Prostate gland (tissue), 2 donors: ENCODE measurements around the gene RAI1. TPM values are rescaled to one million over a fixed set of nuclear protein-coding genes. Genes with fewer than 3 reads are reported as not detected.

ENCODE experiments used
- DNase-seq: peaks from one replicate; pipeline ENCODE4 v3.0.0-alpha.2; 2019; ENCODE audit warnings: low spot score
- H3K27ac ChIP-seq, 2 donors: fragments of 200-600 bp; sonication (generic); 2 replicates each; pipeline ENCODE4 v1.5.1; 2017 to 2019
- H3K27me3 ChIP-seq: fragments of 200-600 bp; sonication (generic); replicated peaks from 2 replicates; pipeline ENCODE4 v1.5.1; 2019; ENCODE audit not compliant: insufficient read depth
- H3K36me3 ChIP-seq, 2 donors: fragments of 200-600 bp; sonication (generic); 1 replicate in 1 of 2; 2 replicates in 1 of 2; pipeline versions ENCODE4 v1.5.1 to v1.8.1; 2017 to 2019
- H3K4me1 ChIP-seq: fragments of 200-600 bp; sonication (generic); replicated peaks from 2 replicates; pipeline ENCODE4 v1.5.1; 2019
- H3K4me3 ChIP-seq, 2 donors: fragments of 200-600 bp; sonication (generic); 2 replicates each; pipeline ENCODE4 v1.5.1; 2017 to 2019
- H3K9me3 ChIP-seq: fragments of 200-600 bp; sonication (generic); 2 replicates; pipeline ENCODE4 v1.5.1; 2017
- CTCF ChIP-seq, 4 experiments: fragments of 200-600 bp in 2 of 4; fragments of 450-650 bp in 2 of 4; sonication (generic) in 2 of 4; IDR thresholded peaks; 1 replicate in 3 of 4; 2 replicates in 1 of 4; pipeline ENCODE4 v1.5.1; 2016 to 2019; ENCODE audit warnings: antibody characterized with exemption in 4 of 4, mild to moderate bottlenecking in 2 of 4, moderate library complexity in 2 of 4
- POLR2A ChIP-seq: fragments of 450-650 bp; IDR thresholded peaks from one replicate; pipeline ENCODE4 v1.6.1; 2016; ENCODE audit warnings: antibody characterized with exemption, mild to moderate bottlenecking
- POLR2AphosphoS5 ChIP-seq: sonication (generic); formaldehyde crosslinking; IDR thresholded peaks from one replicate; pipeline ENCODE4 v1.6.1; 2017; ENCODE audit warnings: antibody characterized with exemption
- WGBS: methylation state at CpG from one replicate; pipeline ENCODE4 v1.1.5; 2018; 5-methylcytosine and 5-hydroxymethylcytosine counted together
- intact Hi-C: fragments of 100-400 bp; cut with DNase I; formaldehyde crosslinking; loops from one replicate; pipeline ENCODE4 v1.14.2; 2022
- total RNA-seq, 2 donors: library from RNA; depleted of rRNA; stranded (reverse); fragments of >200 nt; gene quantifications; one replicate each; pipeline ENCODE4 v1.1.0, GENCODE V29; 2016

The RAI1 gene
- total RNA-seq, 2 donors from 2014 or later, result 69.2 to 71.0 TPM

DNA sequence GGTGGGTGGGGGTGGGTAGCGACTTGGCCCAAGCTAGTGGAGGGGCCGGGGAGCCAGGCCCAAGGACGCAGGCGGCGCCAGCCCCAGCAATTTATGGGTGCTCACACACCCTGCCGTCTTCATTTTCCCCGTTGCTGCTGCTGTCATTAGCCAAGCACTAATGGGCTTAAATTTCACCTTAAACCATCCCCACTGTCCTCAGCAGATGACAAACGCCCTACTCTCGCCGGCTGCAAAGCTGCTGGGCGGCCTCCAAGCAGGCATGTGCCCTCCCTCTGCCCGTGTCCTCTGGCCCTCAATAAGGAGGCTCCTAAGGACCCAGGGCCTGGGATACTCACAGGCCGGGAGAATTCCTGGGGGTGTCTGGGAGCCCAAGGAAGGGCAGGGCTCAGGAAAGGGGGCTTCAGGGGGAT lies 89.4 kb downstream of the RAI1 start:
- DNase-seq, result no peak
- intact Hi-C loops, result no loop called here
- Histone ChIP-seq H3K4me1 (peaks cover 26% of the 10 kb centered on the region), H3K4me3 (no peak overlapping the region), H3K9me3 (no peaks in the 10 kb centered on the region), H3K36me3 (no peaks in the 10 kb centered on the region), H3K27ac (peak overlapping the region; percentile 58 to 60), H3K27me3 (no peaks in the 10 kb centered on the region)
- WGBS, result 64% methylated on average over 13 of the region's 13 CpGs
- TF ChIP-seq POLR2A (no peak), POLR2AphosphoS5 (no peak), CTCF (IDR thresholded peaks at IDR 0.05) (no peak)

DNA sequence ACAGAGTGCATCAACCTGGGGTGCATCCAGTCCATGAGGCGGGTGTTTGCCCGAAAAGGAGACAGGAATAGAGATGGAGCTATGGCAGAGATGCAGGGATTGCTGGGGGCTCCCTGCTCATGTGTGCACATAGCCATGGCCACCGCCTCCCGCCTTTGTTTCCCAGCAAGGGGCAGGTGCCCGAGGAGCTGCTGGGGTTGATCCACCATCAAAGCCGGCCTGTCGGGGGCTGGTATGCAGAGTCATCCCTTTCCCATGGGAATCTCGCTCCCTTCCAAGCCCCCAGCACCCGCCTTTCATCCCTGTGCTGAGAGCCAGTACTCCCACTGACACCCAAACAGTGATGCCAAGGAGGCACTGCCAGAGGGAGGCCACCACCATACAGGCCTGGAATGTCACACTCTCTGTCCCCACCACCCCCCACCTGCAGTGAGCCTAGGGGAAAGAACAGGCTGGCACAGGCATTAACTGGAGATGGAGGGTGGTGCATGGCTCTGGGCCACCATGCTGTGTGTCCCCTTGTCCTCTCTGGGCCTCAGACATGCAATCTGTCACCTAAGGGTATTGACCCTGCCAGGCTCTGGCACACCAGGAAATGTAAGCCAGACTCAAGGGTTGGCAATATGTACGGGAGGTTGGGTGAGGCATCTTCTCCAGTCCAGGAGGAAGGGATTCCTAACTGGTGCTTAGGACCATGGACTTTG lies 90.4 kb downstream of the RAI1 start:
- peak overlapping the region in 1 of 2 donors; percentile 51 for H3K27ac ChIP-seq
- TF ChIP-seq CTCF (IDR thresholded peaks at IDR 0.05) (no peak), POLR2A (no peak), POLR2AphosphoS5 (no peak)
- peaks cover 22% of the 10 kb centered on the region for H3K4me1 ChIP-seq
- 92% methylated on average over 9 of the region's 10 CpGs for WGBS
- no peaks in the 10 kb centered on the region for H3K36me3 ChIP-seq
- DNase-seq, result no peak
- no peaks in the 10 kb centered on the region for H3K27me3 ChIP-seq
- no peak overlapping the region for H3K4me3 ChIP-seq
- intact Hi-C loops, result no loop called here
- H3K9me3 ChIP-seq, result no peaks in the 10 kb centered on the region

DNA sequence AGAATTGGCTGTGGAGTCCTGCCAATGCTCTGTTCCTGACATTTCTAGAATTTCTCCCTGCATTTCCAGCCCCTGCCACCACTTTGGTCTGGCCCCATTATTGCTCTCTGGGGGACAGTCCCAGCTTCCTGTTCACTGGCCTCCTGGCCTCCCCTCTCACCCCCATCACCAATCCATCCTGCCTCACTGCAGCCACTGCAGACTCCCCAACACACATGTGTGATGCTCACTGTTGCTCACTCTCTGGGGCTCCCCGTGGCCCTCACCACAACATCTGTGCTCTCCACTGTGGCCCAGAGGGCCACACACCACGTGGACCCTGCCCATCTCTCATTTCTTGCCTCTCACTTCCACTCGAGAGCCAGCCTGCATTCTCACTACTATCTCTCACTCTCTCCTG lies 91.0 kb downstream of the RAI1 start:
- no peaks in the 10 kb centered on the region for H3K27me3 ChIP-seq
- TF ChIP-seq POLR2AphosphoS5, result no peak
- no peak for TF ChIP-seq POLR2A
- TF ChIP-seq CTCF (IDR thresholded peaks at IDR 0.05), result no peak
- H3K27ac ChIP-seq, result peak overlapping the region in 1 of 2 donors; percentile 51
- intact Hi-C loops, result no loop called here
- no peaks in the 10 kb centered on the region for H3K36me3 ChIP-seq
- no peaks in the 10 kb centered on the region for H3K9me3 ChIP-seq
- DNase-seq, result no peak
- 63% methylated on average over 3 of the region's 3 CpGs for WGBS
- H3K4me1 ChIP-seq, result peaks cover 22% of the 10 kb centered on the region
- H3K4me3 ChIP-seq, result no peak overlapping the region

GRCh38 chr17:17774009-17774881 lies 93.0 kb downstream of the RAI1 start:
- H3K4me1 ChIP-seq, result peaks cover 6% of the 10 kb centered on the region
- WGBS, result 18% methylated on average over 21 of the region's 21 CpGs
- no peaks in the 10 kb centered on the region for H3K36me3 ChIP-seq
- TF ChIP-seq CTCF (IDR thresholded peaks at IDR 0.05) (peak; percentile 51 to 94 (median 76)), POLR2A (peak; percentile 30), POLR2AphosphoS5 (peak; percentile 95)
- intact Hi-C loops, result loop anchor here (2.0 kb wide), 1 partner anchor 91 kb away; no protein-coding TSS in a partner anchor
- H3K9me3 ChIP-seq, result no peaks in the 10 kb centered on the region
- H3K27ac ChIP-seq, result peak overlapping the region; percentile 93 to 97
- DNase-seq, result peak; percentile 92
- no peak overlapping the region for H3K4me3 ChIP-seq
- no peaks in the 10 kb centered on the region for H3K27me3 ChIP-seq
